ENCODE results near the gene TMEM181. TPM values are rescaled to one million over a fixed set of nuclear protein-coding genes. Genes with fewer than 3 reads are reported as not detected.

The TMEM181 gene
- total and polyA plus RNA-seq, 2 of the 13 experiments (the other 11 are each of a cell fraction or from before 2014, with no cell fraction given): 59.1 to 108 TPM

GRCh38 chr6:158545043-158545966 lies 14.6 kb upstream of the TMEM181 start (continued):
- TF ChIP-seq FOXO4 (CRISPR knock-in tag; conservative IDR thresholded peaks at IDR 0.05) (no peak), STAT5B (CRISPR knock-in tag; IDR thresholded peaks at IDR 0.05) (no peak), NFKB2 (CRISPR knock-in tag; IDR thresholded peaks at IDR 0.05; ENCODE audit: borderline replicate concordance) (peak; percentile 90; the same call in 1 of the 2 replicates), ATF2 (CRISPR knock-in tag; IDR thresholded peaks at IDR 0.05) (peak; percentile 78), ZNF180 (CRISPR knock-in tag; IDR thresholded peaks at IDR 0.05; ENCODE audit: borderline replicate concordance, low read depth) (no peak), BRD4 (CRISPR knock-in tag; IDR thresholded peaks at IDR 0.05) (peak; percentile 80; the same call in 1 of the 2 replicates), ESRRA (CRISPR knock-in tag; IDR thresholded peaks at IDR 0.05; ENCODE audit: low read depth) (no peak), ATRX (CRISPR knock-in tag; IDR thresholded peaks at IDR 0.05; ENCODE audit: borderline replicate concordance) (no peak), ETV5 (CRISPR knock-in tag; IDR thresholded peaks at IDR 0.05; ENCODE audit: borderline replicate concordance) (peak; percentile 74), AGO2 (optimal IDR thresholded peaks at IDR 0.05; ENCODE audit: low read depth, low read length) (no peak), ZMYM4 (CRISPR knock-in tag; IDR thresholded peaks at IDR 0.05) (peak; percentile 75), ATF6 (CRISPR knock-in tag; conservative IDR thresholded peaks at IDR 0.05) (0 out of 2 replicates have a peak, but pooled peaks have one; percentile 54), ZSCAN22 (CRISPR knock-in tag; IDR thresholded peaks at IDR 0.05) (no peak), TFDP1 (CRISPR knock-in tag; IDR thresholded peaks at IDR 0.05; ENCODE audit: borderline replicate concordance) (peak; percentile 89), ELF3 (CRISPR knock-in tag; IDR thresholded peaks at IDR 0.05) (peak; percentile 85), NCOA1 (CRISPR knock-in tag; IDR thresholded peaks at IDR 0.05) (0 out of 2 replicates have a peak, but pooled peaks have one; percentile 16), ARNT2 (CRISPR knock-in tag; IDR thresholded peaks at IDR 0.05; ENCODE audit: low read depth) (peak; percentile 86; the same call in 1 of the 2 replicates), RBAK (CRISPR knock-in tag; IDR thresholded peaks at IDR 0.05) (no peak), ZNF781 (CRISPR knock-in tag; IDR thresholded peaks at IDR 0.05; ENCODE audit: borderline replicate concordance, not compliant biosample characterization) (peak; percentile 37), ZNF292 (CRISPR knock-in tag; IDR thresholded peaks at IDR 0.05; ENCODE audit: borderline replicate concordance, low read depth) (peak; percentile 89), ZBTB34 (CRISPR knock-in tag; IDR thresholded peaks at IDR 0.05) (peak; percentile 59; the same call in 1 of the 2 replicates)

Data from HepG2 (cell line).